Activated B cell treated with CpG ODN at 0.5 μM for 24 hours (primary cell): Measurements from ENCODE around the gene CFAP58. TPM values are rescaled to one million over a fixed set of nuclear protein-coding genes. Genes with fewer than 3 reads are reported as not detected.

ENCODE experiments used
- ATAC-seq: fragments of 200-7000 bp; cut with Tn5 transposase; one replicate; pipeline ENCODE4 v1.10.0; 2021; ENCODE audit warnings: low read depth, mild to moderate bottlenecking, moderate library complexity
- CTCF ChIA-PET: fragments of 350-600 bp; sonication (Branson Sonifier 250); formaldehyde crosslinking; loops from one replicate; lab custom pipeline; 2021; ENCODE audit warnings: antibody characterized with exemption; lab: Charles Lee
- POLR2A ChIA-PET: fragments of 350-600 bp; sonication (Branson Sonifier 250); formaldehyde crosslinking; loops from one replicate; lab custom pipeline; 2021; ENCODE audit warnings: antibody characterized with exemption; lab: Charles Lee
- DNase-seq: peaks from one replicate; pipeline ENCODE4 v3.0.0; 2022
- H3K27ac Mint-ChIP-seq: one replicate; pipeline ENCODE4 v1.8.0; 2020; ENCODE audit warnings: mixed read lengths
- H3K27me3 Mint-ChIP-seq: one replicate; pipeline ENCODE4 v1.8.0; 2021; ENCODE audit warnings: mixed read lengths
- H3K36me3 Mint-ChIP-seq: one replicate; pipeline ENCODE4 v1.8.0; 2021; ENCODE audit warnings: low read depth, mixed read lengths
- H3K4me1 Mint-ChIP-seq: one replicate; pipeline ENCODE4 v1.8.0; 2021; ENCODE audit warnings: mixed read lengths
- H3K4me3 Mint-ChIP-seq: one replicate; pipeline ENCODE4 v1.8.0; 2020; ENCODE audit warnings: mild to moderate bottlenecking, mixed read lengths
- H3K9me3 Mint-ChIP-seq: one replicate; pipeline ENCODE4 v1.8.0; 2020; ENCODE audit warnings: mixed read lengths
- CTCF ChIP-seq: fragments of 200-600 bp; IDR thresholded peaks from one replicate; pipeline ENCODE4 v1.8.0; 2022; ENCODE audit warnings: antibody characterized with exemption, mild to moderate bottlenecking
- intact Hi-C: fragments of 100-400 bp; cut with micrococcal nuclease; formaldehyde crosslinking; loops from one replicate; pipeline ENCODE4 v1.15.1; 2024
- total RNA-seq: library from RNA; stranded (reverse); gene quantifications from 2 replicates; pipeline ENCODE4 v1.2.3, GENCODE V29; 2022

The CFAP58 gene
- total RNA-seq, 1 donor from 2014 or later = not detected

GRCh38 chr10:104351061-104351702 is 2.5 kb upstream of the CFAP58 start:
- Mint-ChIP-seq H3K4me1 (peaks cover 26% of the 10 kb centered on the region), H3K9me3 (no peaks in the 10 kb centered on the region), H3K27me3 (no peaks in the 10 kb centered on the region), H3K27ac (peak overlapping the region; percentile 69), H3K4me3 (no peak overlapping the region), H3K36me3 (peaks cover 2% of the 10 kb centered on the region)
- POLR2A ChIA-PET = interaction anchor here (1.1 to 5.2 kb wide), 7 partner anchors 13 to 229 kb away, joined by 3 to 73 read pairs (median 4); partner anchors contain the start of genes GSTO2, ITPRIP and SFR1
- DNase-seq (no peak), ATAC-seq (no peak)
- CTCF ChIA-PET = interaction anchor here (0.9 to 3.9 kb wide), 18 partner anchors 10 to 230 kb away, joined by 3 to 208 read pairs (median 4); partner anchors contain the start of genes GSTO1, ITPRIP and SFR1
- no peak for TF ChIP-seq CTCF
- intact Hi-C loops = loop anchor here (2.0 to 5.0 kb wide), 2 partner anchors 230 to 659 kb away; no protein-coding TSS in a partner anchor

DNA sequence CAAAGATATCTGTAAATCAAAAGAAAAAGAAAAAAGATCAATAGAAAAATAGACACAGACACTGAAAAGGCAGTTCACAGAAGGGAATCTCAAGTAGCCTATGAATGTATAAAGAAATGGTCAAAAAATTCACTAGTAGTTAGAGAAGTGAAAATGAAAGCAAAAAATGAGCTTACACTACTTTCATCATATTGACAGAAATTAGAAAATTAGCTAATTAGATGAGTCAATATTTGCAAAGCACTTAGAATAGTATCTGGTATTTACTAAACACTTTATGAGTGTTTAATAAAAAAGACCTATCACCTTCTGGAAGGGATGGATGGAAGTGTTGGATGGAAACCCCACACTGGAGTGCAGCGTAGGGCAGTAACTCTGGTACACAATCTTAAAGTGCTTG is 1.7 kb upstream of the CFAP58 start:
- no peak overlapping the region for H3K4me3 Mint-ChIP-seq
- intact Hi-C loops = loop anchor here (2.0 to 5.0 kb wide), 3 partner anchors 231 to 660 kb away; partner anchors contain the start of gene STN1
- POLR2A ChIA-PET = interaction anchor here (0.6 to 5.2 kb wide), 9 partner anchors 14 to 230 kb away, joined by 3 to 73 read pairs (median 4); partner anchors contain the start of genes GSTO1, GSTO2, ITPRIP and SFR1
- H3K27me3 Mint-ChIP-seq = no peaks in the 10 kb centered on the region
- CTCF ChIA-PET = interaction anchor here (0.9 to 3.9 kb wide), 12 partner anchors 11 to 78 kb away, joined by 3 to 208 read pairs (median 10); partner anchors contain the start of gene ITPRIP
- ATAC-seq = no peak
- no peak for DNase-seq
- H3K27ac Mint-ChIP-seq = peak overlapping the region; percentile 65
- H3K4me1 Mint-ChIP-seq = peaks cover 24% of the 10 kb centered on the region
- no peaks in the 10 kb centered on the region for H3K9me3 Mint-ChIP-seq
- H3K36me3 Mint-ChIP-seq = peaks cover 2% of the 10 kb centered on the region
- no peak for TF ChIP-seq CTCF

GRCh38 chr10:104359811-104360210 is 6.2 kb downstream of the CFAP58 start:
- intact Hi-C loops = no loop called here
- no peak for DNase-seq
- Mint-ChIP-seq H3K27me3 (peaks cover 19% of the 10 kb centered on the region), H3K36me3 (no peaks in the 10 kb centered on the region), H3K27ac (no peak overlapping the region), H3K4me3 (no peak overlapping the region), H3K9me3 (peaks cover 3% of the 10 kb centered on the region), H3K4me1 (no peaks in the 10 kb centered on the region)
- ChIA-PET POLR2A (no interaction called here), CTCF (no interaction called here)
- no peak for TF ChIP-seq CTCF
- no peak for ATAC-seq

GRCh38 chr10:104367904-104368303 is 14.3 kb downstream of the CFAP58 start:
- ChIA-PET POLR2A (no interaction called here), CTCF (interaction anchor here (0.7 kb wide), 1 partner anchor 76 kb away, joined by 3 read pairs; no protein-coding TSS in a partner anchor)
- H3K9me3 Mint-ChIP-seq = no peaks in the 10 kb centered on the region
- intact Hi-C loops = no loop called here
- H3K4me3 Mint-ChIP-seq = no peak overlapping the region
- H3K27me3 Mint-ChIP-seq = peaks cover 21% of the 10 kb centered on the region
- H3K4me1 Mint-ChIP-seq = no peaks in the 10 kb centered on the region
- no peak overlapping the region for H3K27ac Mint-ChIP-seq
- no peak for ATAC-seq
- TF ChIP-seq CTCF = no peak
- no peak for DNase-seq
- H3K36me3 Mint-ChIP-seq = no peaks in the 10 kb centered on the region

GRCh38 chr10:104368381-104368780 is 14.7 kb downstream of the CFAP58 start:
- Mint-ChIP-seq H3K4me1 (no peaks in the 10 kb centered on the region), H3K27ac (no peak overlapping the region), H3K27me3 (peaks cover 19% of the 10 kb centered on the region), H3K4me3 (no peak overlapping the region), H3K36me3 (no peaks in the 10 kb centered on the region), H3K9me3 (no peaks in the 10 kb centered on the region)
- CTCF ChIA-PET = interaction anchor here (0.7 kb wide), 1 partner anchor 76 kb away, joined by 3 read pairs; no protein-coding TSS in a partner anchor
- intact Hi-C loops = no loop called here
- DNase-seq (no peak), ATAC-seq (no peak)
- TF ChIP-seq CTCF = no peak
- POLR2A ChIA-PET = no interaction called here
